ENCODE results near the gene ERGIC1.

ERGIC1 gene

GRCh38 chr5:172959824-172960799 is 126.1 kb downstream of the ERGIC1 start:
- no peak for DNase-seq

- no peak for DNase-seq
Measured at GRCh38 chr5:172969921-172970320, 135.9 kb downstream of the ERGIC1 start.

GRCh38 chr5:172971482-172971881 is 137.4 kb downstream of the ERGIC1 start:
- DNase-seq: no peak

GRCh38 chr5:172972552-172972951 is 138.5 kb downstream of the ERGIC1 start:
- no peak for DNase-seq

- no peak for DNase-seq
Measured at GRCh38 chr5:172973127-172973916, 139.3 kb downstream of the ERGIC1 start.

GRCh38 chr5:172973931-172974330 is 139.9 kb downstream of the ERGIC1 start:
- no peak for DNase-seq

- DNase-seq: no peak
Measured at GRCh38 chr5:172975289-172975688, 141.2 kb downstream of the ERGIC1 start.

- DNase-seq: no peak
Measured at GRCh38 chr5:172979778-172980177, 145.7 kb downstream of the ERGIC1 start.

GRCh38 chr5:172981931-172982330 is 147.9 kb downstream of the ERGIC1 start:
- DNase-seq: no peak

GRCh38 chr5:172983542-172984243 is 149.6 kb downstream of the ERGIC1 start, which contains the start of gene ATP6V0E1:
TSS of gene ATP6V0E1 (plus strand) at chr5:172983771. CDS start at chr5:172983861, 90 bp downstream.
- DNase-seq: peak; percentile 69 to 97 (median 91)

GRCh38 chr5:172984244-172984953 is 150.3 kb downstream of the ERGIC1 start:
- DNase-seq: peak in 44 of 56 donors; percentile 9 to 78 (median 44)

GRCh38 chr5:172985596-172985995 is 151.5 kb downstream of the ERGIC1 start:
- DNase-seq: no peak

- no peak for DNase-seq
Measured at GRCh38 chr5:172988276-172988675, 154.2 kb downstream of the ERGIC1 start.

GRCh38 chr5:172990776-172991175 is 156.7 kb downstream of the ERGIC1 start:
- no peak for DNase-seq

GRCh38 chr5:172994405-172994804 is 160.4 kb downstream of the ERGIC1 start:
- no peak for DNase-seq

GRCh38 chr5:172999372-172999973 is 165.4 kb downstream of the ERGIC1 start:
- no peak for DNase-seq

GRCh38 chr5:172999974-173000373 is 165.9 kb downstream of the ERGIC1 start:
- DNase-seq: no peak

- DNase-seq: no peak
Measured at GRCh38 chr5:173001229-173001841, 167.3 kb downstream of the ERGIC1 start.

Data from amygdala (tissue), 56 donors.